Fibroblast of lung (primary cell): ENCODE results near the gene KCNMA1.

Experiments
- CTCF ChIP-seq, 2 donors: IDR thresholded peaks in 1 of 2; conservative IDR thresholded peaks in 1 of 2; 1 replicate in 1 of 2; 2 replicates in 1 of 2; pipeline ENCODE4 v1.5.1; 2011 to 2012; ENCODE audit warnings: low read length in 2 of 2, control low read depth in 1 of 2, inconsistent platforms in 1 of 2, low read depth in 1 of 2, mild to moderate bottlenecking in 1 of 2
- EZH2 ChIP-seq: IDR thresholded peaks from 2 replicates; pipeline ENCODE4 v1.5.1; 2012; ENCODE audit warnings: low read length, control low read depth, mild to moderate bottlenecking; ENCODE audit errors: missing control alignments

DNA sequence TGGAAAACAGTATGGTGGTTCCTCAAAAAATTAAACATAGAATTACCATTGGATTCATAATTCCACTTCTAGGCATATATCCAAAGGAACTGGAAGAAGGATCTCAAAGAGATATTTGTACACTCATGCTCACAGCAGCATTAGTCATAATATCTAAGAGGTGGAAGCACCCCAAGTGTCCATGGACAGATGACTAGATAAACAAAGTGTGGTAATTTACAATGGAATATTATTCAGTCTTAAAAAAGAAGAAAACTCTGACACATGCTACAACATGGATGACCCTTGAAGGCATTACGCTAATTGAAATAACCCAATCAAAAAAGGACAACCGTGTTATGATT lies 594.2 kb downstream of the KCNMA1 start:
- TF ChIP-seq CTCF (conservative IDR thresholded peaks at IDR 0.05 in 1 of 2, IDR thresholded peaks at IDR 0.05 in 1 of 2; ENCODE audit: low read depth in 1 of 2, low read length in 2 of 2): no peak
- no peak for TF ChIP-seq EZH2
